Stomach (tissue), 9 donors: Measurements from ENCODE around the gene PACS2. TPM values are rescaled to one million over a fixed set of nuclear protein-coding genes. Genes with fewer than 3 reads are reported as not detected.

ENCODE experiments used
- DNase-seq, 2 donors: peaks; one replicate each; pipeline versions ENCODE4 v3.0.0 to v3.0.0-alpha.2; 2013 to 2019
- H3K27ac ChIP-seq, 5 donors: fragments of 200-600 bp in 4 of 5; sonication (generic) in 4 of 5; one replicate each; pipeline ENCODE4 v1.5.1; 2013 to 2019; ENCODE audit warnings: mild to moderate bottlenecking in 1 of 5, moderate library complexity in 1 of 5
- H3K27me3 ChIP-seq, 3 donors: fragments of 200-600 bp; sonication (generic); one replicate each; pipeline ENCODE4 v1.5.1; 2017 to 2019; ENCODE audit warnings: mixed run types in 1 of 3
- H3K36me3 ChIP-seq, 4 donors: fragments of 200-600 bp; sonication (generic); 1 replicate in 3 of 4; 2 replicates in 1 of 4; pipeline ENCODE4 v1.5.1; 2016 to 2019
- H3K4me1 ChIP-seq, 4 donors: fragments of 200-600 bp; sonication (generic); one replicate each; pipeline ENCODE4 v1.5.1; 2016 to 2019
- H3K4me3 ChIP-seq, 4 donors: fragments of 200-600 bp; sonication (generic) in 3 of 4; one replicate each; pipeline ENCODE4 v1.5.1; 2016 to 2019; ENCODE audit warnings: mild to moderate bottlenecking in 1 of 4
- H3K9me3 ChIP-seq, 4 donors: fragments of 200-600 bp; sonication (generic); one replicate each; pipeline ENCODE4 v1.5.1; 2016 to 2019
- CTCF ChIP-seq, 7 experiments: fragments of 450-650 bp in 4 of 7; fragments of 200-600 bp in 3 of 7; sonication (generic) in 3 of 7; IDR thresholded peaks; one replicate each; pipeline ENCODE4 v1.5.1; 2016 to 2019; ENCODE audit warnings: antibody characterized with exemption in 7 of 7, control low read depth in 2 of 7, mild to moderate bottlenecking in 1 of 7
- EP300 ChIP-seq: sonication (generic); formaldehyde crosslinking; IDR thresholded peaks from one replicate; pipeline ENCODE4 v1.6.1; 2017; ENCODE audit warnings: antibody characterized with exemption
- POLR2A ChIP-seq, 4 donors: fragments of 450-650 bp; IDR thresholded peaks; one replicate each; pipeline ENCODE4 v1.6.1; 2016; ENCODE audit warnings: antibody characterized with exemption in 4 of 4, control low read depth in 2 of 4, mild to moderate bottlenecking in 1 of 4, moderate library complexity in 1 of 4
- POLR2AphosphoS5 ChIP-seq, 3 donors: sonication (generic); formaldehyde crosslinking; IDR thresholded peaks; one replicate each; pipeline ENCODE4 v1.6.1; 2016; ENCODE audit warnings: antibody characterized with exemption in 3 of 3
- WGBS, 5 donors: extraction: QIAGEN DNeasy Blood & Tissue Kit in 3 of 5; methylation state at CpG; one replicate each; pipeline versions ENCODE4 v1.1.5 to v1.1.7; 2013 to 2018; 5-methylcytosine and 5-hydroxymethylcytosine counted together
- intact Hi-C: fragments of 100-400 bp; cut with DNase I; formaldehyde crosslinking; loops from one replicate; pipeline ENCODE4 v1.15.1; 2023; ENCODE audit warnings: low total_unique reads
- polyA plus RNA-seq, 3 donors: library from polyadenylated mRNA; stranded (reverse); fragments of 200-250 nt; gene quantifications; one replicate each; pipeline ENCODE4 v1.2.3, GENCODE V29; 2013
- total RNA-seq, 5 donors: library from RNA; depleted of rRNA; stranded (reverse); fragments of >200 nt; gene quantifications; one replicate each; pipeline versions ENCODE4 v1.1.0 to v1.2.3, GENCODE V29; 2014 to 2016
- donor health status: healthy with polysubstance abuse.
- donor health status: Bipolar disorder and iron deficiency.
- donor health status: healthy.

PACS2 gene
- total and polyA plus RNA-seq, 8 donors = 23.4 to 209 (median 48.8) TPM

GRCh38 chr14:105340821-105341733 lies 26.5 kb downstream of the PACS2 start:
- Histone ChIP-seq H3K36me3 (no peaks in the 10 kb centered on the region), H3K9me3 (no peaks in the 10 kb centered on the region), H3K4me1 (peaks cover 0 to 81% (median 43%) of the 10 kb centered on the region in 4 donors), H3K4me3 (no peak overlapping the region), H3K27me3 (no peaks in the 10 kb centered on the region), H3K27ac (peak overlapping the region in 2 of 5 donors; percentile 8 to 48)
- peak in 1 of 2 donors; percentile 35 for DNase-seq
- intact Hi-C loops = no loop called here
- WGBS, 5 donors = 57 to 72% (median 69%) methylated on average over 17 to 20 of the region's 20 CpGs
- TF ChIP-seq POLR2AphosphoS5 (IDR thresholded peaks at IDR 0.05) = no peak
- TF ChIP-seq EP300 = no peak
- TF ChIP-seq POLR2A (IDR thresholded peaks at IDR 0.05) = no peak
- no peak for TF ChIP-seq CTCF (IDR thresholded peaks at IDR 0.05)

GRCh38 chr14:105343194-105343593 lies 28.6 kb downstream of the PACS2 start:
- TF ChIP-seq POLR2AphosphoS5 (IDR thresholded peaks at IDR 0.05) (no peak), EP300 (no peak), POLR2A (IDR thresholded peaks at IDR 0.05) (no peak), CTCF (IDR thresholded peaks at IDR 0.05) (no peak)

DNA sequence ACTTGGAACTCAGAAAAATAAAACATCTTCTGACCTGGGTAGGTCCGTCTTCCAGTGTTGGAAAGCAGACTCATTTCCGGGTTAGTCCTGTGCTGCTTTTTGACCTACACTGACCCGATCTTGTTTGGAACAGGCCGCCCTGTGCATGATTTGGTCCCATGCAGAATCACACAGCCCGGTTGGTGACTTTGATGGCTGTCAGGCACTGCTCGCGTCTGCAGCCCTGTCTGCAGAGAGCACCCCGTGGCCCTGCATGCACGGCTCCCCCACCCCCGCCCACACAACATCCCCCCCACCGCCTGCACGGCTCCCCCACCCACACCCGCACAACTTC lies 31.6 kb downstream of the PACS2 start:
- Histone ChIP-seq H3K36me3 (peaks cover 0 to 26% (median 19%) of the 10 kb centered on the region in 4 donors), H3K4me3 (no peak overlapping the region), H3K27me3 (no peaks in the 10 kb centered on the region), H3K27ac (no peak overlapping the region), H3K9me3 (no peaks in the 10 kb centered on the region), H3K4me1 (peaks cover 0 to 39% (median 21%) of the 10 kb centered on the region in 4 donors)
- no peak for TF ChIP-seq POLR2AphosphoS5 (IDR thresholded peaks at IDR 0.05)
- no peak for TF ChIP-seq EP300
- WGBS, 5 donors = 61 to 77% (median 69%) methylated on average over 12 to 13 of the region's 13 CpGs
- no peak for DNase-seq
- intact Hi-C loops = no loop called here

More at GRCh38 chr14:105343194-105343593, 28.6 kb downstream of the PACS2 start:
- Histone ChIP-seq H3K36me3 (peaks cover 0 to 6% (median under 1%) of the 10 kb centered on the region in 4 donors), H3K27me3 (no peaks in the 10 kb centered on the region), H3K4me1 (peaks cover 0 to 64% (median 39%) of the 10 kb centered on the region in 4 donors), H3K9me3 (no peaks in the 10 kb centered on the region), H3K4me3 (no peak overlapping the region), H3K27ac (peak overlapping the region in 1 of 5 donors; percentile 16)
- peak in 1 of 2 donors; percentile 79 for DNase-seq
- WGBS, 5 donors = 30 to 59% (median 46%) methylated on average over 7 of the region's 7 CpGs
- intact Hi-C loops = no loop called here

GRCh38 chr14:105346876-105347586 lies 32.5 kb downstream of the PACS2 start:
- H3K4me3 ChIP-seq = no peak overlapping the region
- DNase-seq = no peak
- H3K36me3 ChIP-seq = peaks cover 0 to 26% (median 20%) of the 10 kb centered on the region in 4 donors
- no peak overlapping the region for H3K27ac ChIP-seq
- TF ChIP-seq POLR2A (IDR thresholded peaks at IDR 0.05) = no peak
- no peak for TF ChIP-seq POLR2AphosphoS5 (IDR thresholded peaks at IDR 0.05)
- TF ChIP-seq CTCF (IDR thresholded peaks at IDR 0.05) = no peak
- TF ChIP-seq EP300 = no peak
- intact Hi-C loops = no loop called here
- H3K4me1 ChIP-seq = peaks cover 0 to 37% (median 22%) of the 10 kb centered on the region in 4 donors
- H3K9me3 ChIP-seq = no peaks in the 10 kb centered on the region
- 86 to 94% (median 87%) methylated on average over 8 to 18 of the region's 18 CpGs for WGBS, 5 donors
- H3K27me3 ChIP-seq = no peaks in the 10 kb centered on the region
